HG03039 (cell line): ENCODE data around the gene FAT2.
"Not testable (repeated sequence)": the region's sequence is repeated elsewhere in the genome, so short reads cannot be mapped to it uniquely, and the experiment has no call there.

Experiments
- ATAC-seq: cut with Tn5 transposase; IDR thresholded peaks from one replicate; pipeline ENCODE4 v1.9.1; 2021; ENCODE audit warnings: mild to moderate bottlenecking, moderate library complexity; ENCODE audit not compliant: unreplicated experiment

FAT2 gene

DNA sequence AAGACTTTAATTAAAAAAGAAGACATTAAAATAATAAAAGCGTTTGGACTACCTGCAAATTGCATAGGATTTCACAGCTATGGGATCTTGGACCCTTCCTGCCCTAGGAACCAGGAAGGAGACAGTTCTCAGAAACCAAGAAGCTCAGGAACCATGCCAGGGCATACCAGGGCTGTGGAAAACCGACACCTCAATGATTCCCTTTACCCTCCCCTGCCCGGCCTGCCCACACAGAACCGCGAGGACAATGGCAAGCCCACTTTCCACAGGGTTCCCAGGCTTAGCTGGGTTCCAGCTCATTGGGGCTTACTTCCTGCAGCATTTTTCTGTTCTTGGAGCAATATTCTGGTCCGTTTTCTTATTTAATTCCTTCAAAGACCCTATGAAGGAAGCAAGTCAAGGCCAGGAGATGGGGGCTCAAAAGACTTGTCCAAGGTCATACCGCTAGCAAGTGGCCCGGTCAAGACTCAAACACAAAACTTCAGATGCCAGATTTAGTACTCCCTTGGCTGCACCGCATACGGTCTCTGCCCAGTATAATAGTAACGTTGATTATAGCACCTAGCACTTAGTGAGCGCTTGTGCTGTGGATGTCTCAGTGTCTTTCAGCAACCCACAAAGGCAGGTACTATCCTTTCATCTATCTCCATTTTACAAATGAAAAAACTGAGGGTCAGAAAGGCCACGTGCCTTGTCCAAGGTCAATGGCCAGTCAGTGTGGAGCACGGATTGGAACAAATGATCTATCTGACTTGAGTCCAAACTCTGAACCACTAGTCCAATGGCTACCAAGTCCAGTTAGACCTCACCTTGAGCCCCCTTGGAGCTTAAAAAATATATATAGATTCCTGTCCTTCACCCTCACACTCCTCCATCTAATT lies 6.8 kb downstream of the FAT2 start:
- no peak for ATAC-seq

- no peak for ATAC-seq
These were observed 9.1 kb downstream of the FAT2 start for GRCh38 chr5:151581812-151582583.

- ATAC-seq, result no peak
These were observed 9.8 kb downstream of the FAT2 start for GRCh38 chr5:151581347-151581746.

- ATAC-seq, result no peak
These were observed 10.3 kb downstream of the FAT2 start for GRCh38 chr5:151580858-151581257.

- no peak for ATAC-seq
These were observed 10.9 kb downstream of the FAT2 start for GRCh38 chr5:151580239-151580638.

DNA sequence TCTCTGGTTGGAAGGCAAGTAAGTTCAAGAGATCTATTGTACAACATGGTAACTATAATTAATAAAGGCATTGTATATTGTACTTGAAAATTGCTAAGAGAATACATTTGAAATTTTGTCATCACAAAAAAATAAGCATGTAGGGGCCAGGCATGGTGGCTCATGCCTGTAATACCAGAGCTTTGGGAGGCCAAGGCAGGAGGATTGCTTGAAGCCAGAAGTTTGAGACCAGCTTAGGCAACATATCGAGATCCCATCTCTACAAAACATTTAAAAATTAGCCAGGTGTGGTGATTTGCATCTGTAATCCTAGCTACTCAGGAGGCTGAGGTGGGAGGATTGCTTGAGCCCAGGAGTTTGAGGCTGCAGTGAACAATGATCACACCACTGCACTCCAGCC lies 12.0 kb downstream of the FAT2 start:
- ATAC-seq, result not testable (repeated sequence)

GRCh38 chr5:151578326-151579025 lies 12.7 kb downstream of the FAT2 start:
- ATAC-seq, result no peak

DNA sequence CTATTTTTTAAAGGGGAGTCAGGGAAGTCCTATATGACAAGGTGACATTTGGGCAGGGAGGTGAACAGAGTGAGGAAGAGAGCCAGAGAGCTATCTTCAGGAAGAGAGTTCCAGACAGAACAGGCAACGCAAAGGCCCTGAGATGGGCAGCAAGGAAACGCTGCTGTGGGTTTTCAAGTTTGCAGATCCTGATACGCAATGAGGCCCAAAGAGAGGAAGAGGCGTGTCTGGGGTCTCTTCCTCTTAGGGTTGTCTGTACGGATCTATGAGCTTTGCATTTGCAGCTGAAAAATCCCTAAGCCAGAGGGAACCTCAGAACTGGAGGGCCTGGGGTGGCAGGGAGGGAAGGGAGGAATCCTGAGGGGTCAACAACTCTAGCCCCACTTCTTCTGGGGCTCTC lies 13.6 kb downstream of the FAT2 start:
- no peak for ATAC-seq

GRCh38 chr5:151574444-151574996 lies 16.6 kb downstream of the FAT2 start:
- no peak for ATAC-seq

- no peak for ATAC-seq
These were observed 18.3 kb downstream of the FAT2 start for GRCh38 chr5:151572657-151573368.

DNA sequence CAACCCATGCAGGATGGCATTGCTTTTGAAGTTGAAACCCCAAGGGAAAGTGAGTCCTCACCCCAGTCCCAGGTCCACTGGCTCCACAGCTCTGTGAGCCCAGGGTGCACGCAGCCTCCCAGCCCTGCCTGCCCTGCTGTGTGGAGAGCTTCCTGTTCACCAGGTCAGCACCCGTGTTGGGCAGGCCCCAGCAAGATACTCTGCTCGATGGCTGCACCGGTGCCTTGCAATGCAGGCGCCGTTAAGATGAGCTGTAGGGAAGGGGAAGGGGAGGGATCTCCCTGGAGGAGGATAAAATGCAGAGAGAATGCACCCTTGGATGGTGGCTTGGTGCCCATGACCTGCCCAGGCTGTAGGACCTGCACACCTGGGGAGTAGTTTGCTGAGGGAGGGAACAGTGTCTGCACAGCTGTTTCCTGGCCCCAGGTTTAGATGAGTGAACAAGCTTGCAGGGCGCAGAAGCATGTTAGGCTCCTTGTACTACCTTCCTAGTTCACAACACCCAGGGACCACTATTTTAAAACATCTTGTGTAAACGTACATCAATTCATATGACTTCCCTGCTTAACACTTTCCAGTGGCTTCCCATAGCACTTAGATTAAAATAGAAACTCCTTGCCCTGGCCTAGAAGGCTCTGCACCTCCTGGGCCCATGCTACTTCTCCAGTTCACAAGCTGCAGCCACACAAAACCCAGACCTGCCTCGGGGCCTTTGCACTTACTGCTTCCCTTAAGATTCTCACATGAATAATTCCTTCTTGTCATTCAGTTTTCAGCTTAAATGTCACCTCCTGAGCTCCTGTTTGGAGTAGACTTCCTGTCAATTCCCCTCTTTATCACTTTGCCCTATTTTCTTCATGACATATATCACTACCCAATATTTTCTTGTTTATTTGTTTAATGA lies 19.6 kb downstream of the FAT2 start:
- ATAC-seq, result no peak

GRCh38 chr5:151570512-151571269 lies 20.4 kb downstream of the FAT2 start:
- ATAC-seq, result no peak

DNA sequence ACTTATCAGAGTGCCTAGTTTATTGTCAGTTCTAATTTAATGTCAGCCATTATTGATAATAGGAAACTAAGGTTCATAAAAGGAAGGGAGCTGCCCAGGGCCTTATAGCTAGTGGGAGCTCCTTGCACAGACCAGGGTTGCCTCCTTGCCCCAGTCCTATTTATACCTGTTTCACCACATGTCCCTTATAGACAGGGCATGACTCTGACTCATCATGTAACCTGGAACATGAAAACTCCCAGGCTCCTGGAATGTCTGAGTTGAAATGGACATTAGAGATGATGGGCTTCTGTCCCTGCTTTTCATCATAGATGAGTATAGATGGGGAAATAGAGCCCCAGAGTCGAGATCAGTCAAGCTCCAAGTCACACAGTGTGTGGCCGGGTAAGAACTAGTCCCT lies 21.1 kb downstream of the FAT2 start:
- no peak for ATAC-seq

GRCh38 chr5:151569132-151570046 lies 21.7 kb downstream of the FAT2 start:
- no peak for ATAC-seq

DNA sequence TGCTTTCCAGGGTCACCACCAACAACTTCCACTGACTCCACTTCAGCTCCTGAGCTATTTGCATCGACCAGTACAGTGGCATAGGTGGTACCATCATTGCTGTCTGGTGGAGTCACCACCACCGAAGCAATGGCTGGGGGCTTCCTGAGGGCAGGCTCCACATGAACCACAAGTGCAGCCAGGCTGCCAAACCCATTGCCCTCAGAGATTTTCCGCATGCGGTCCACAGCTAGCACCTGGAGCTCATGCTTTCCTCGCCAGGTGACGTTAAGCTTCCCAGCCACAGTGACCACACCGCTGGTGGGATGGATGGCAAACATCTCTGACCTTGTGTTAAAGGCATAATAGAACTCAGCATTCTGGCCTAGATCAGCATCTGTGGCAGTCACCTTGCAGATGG lies 23.1 kb downstream of the FAT2 start:
- ATAC-seq, result no peak

DNA sequence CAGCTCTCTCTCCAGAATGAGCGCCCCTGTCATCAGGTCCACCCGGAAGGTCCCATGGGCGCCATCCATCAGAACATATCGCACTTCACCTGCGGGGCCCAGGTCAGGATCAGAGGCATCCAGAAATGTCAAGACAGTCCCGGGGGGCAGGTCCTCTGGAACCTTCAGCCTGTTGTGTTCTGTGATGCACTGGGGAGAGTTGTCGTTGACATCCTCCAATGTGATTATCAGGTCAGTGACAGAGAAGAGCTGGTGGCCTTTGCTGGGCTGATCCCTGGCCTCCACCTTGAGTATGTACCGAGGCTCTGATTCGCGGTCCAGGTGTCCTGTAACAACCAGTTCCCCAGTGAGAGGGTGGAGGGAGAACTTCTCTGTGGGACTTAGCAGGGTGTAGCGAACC lies 25.2 kb downstream of the FAT2 start:
- ATAC-seq, result no peak

- ATAC-seq, result no peak
These were observed 29.0 kb downstream of the FAT2 start for GRCh38 chr5:151562019-151562707.
